Neural cell (in vitro differentiated cells): ENCODE results near the gene LMO3. TPM values are rescaled to one million over a fixed set of nuclear protein-coding genes. Genes with fewer than 3 reads are reported as not detected.

ENCODE experiments used
- H2AFZ ChIP-seq: fragments of 200-600, 300-800 bp; sonication (generic), shearing (Covaris generic); 2 replicates; pipeline ENCODE4 v1.6.0; 2014; ENCODE audit warnings: low read depth, mild to moderate bottlenecking, antibody characterized with exemption, low read length, moderate library complexity
- H3F3A ChIP-seq: fragments of 200-600 bp; shearing (Covaris generic); 2 replicates; pipeline ENCODE4 v1.6.1; 2016; ENCODE audit warnings: mild to moderate bottlenecking, moderate library complexity, mixed read lengths, antibody characterized with exemption, low read length; ENCODE audit not compliant: insufficient read depth, poor library complexity, severe bottlenecking
- H3K27ac ChIP-seq: fragments of 200-600, 300-800 bp; sonication (generic), shearing (Covaris generic); 2 replicates; pipeline ENCODE4 v1.5.1; 2014; ENCODE audit warnings: mild to moderate bottlenecking, low read length, moderate library complexity
- H3K27me3 ChIP-seq: fragments of 300-800, 200-600 bp; sonication (generic), shearing (Covaris generic); 2 replicates; pipeline ENCODE4 v1.6.0; 2014; ENCODE audit warnings: mild to moderate bottlenecking, low read depth, low read length, moderate library complexity; ENCODE audit not compliant: insufficient read depth
- H3K36me3 ChIP-seq: fragments of 300-800, 200-600 bp; sonication (generic), shearing (Covaris generic); 2 replicates; pipeline ENCODE4 v1.5.1; 2014; ENCODE audit warnings: mild to moderate bottlenecking, antibody characterized with exemption, low read length, moderate library complexity; ENCODE audit not compliant: insufficient read depth
- H3K4me2 ChIP-seq: fragments of 300-800, 200-600 bp; sonication (generic), shearing (Covaris generic); 2 replicates; pipeline ENCODE4 v1.6.0; 2014; ENCODE audit warnings: mild to moderate bottlenecking, low read length
- H3K4me3 ChIP-seq: fragments of 300-800, 200-600 bp; sonication (generic), shearing (Covaris generic); 2 replicates; pipeline ENCODE4 v1.5.1; 2014; ENCODE audit warnings: mild to moderate bottlenecking, low read length, moderate library complexity
- H3K79me2 ChIP-seq: fragments of 200-600 bp; shearing (Covaris generic); replicated peaks from 2 replicates; pipeline ENCODE4 v1.6.0; 2014; ENCODE audit warnings: mild to moderate bottlenecking, low read length, moderate library complexity; ENCODE audit not compliant: insufficient read depth
- H3K9ac ChIP-seq: fragments of 300-800, 200-600 bp; sonication (generic), shearing (Covaris generic); 2 replicates; pipeline ENCODE4 v1.6.1; 2016; ENCODE audit warnings: mild to moderate bottlenecking, low read length, mixed read lengths
- H3K9me2 ChIP-seq: fragments of 200-600 bp; shearing (Covaris generic); 2 replicates; pipeline ENCODE4 v1.6.1; 2016; ENCODE audit warnings: mild to moderate bottlenecking, low read length, mixed read lengths; ENCODE audit not compliant: insufficient read depth
- H3K9me3 ChIP-seq: fragments of 200-600, 300-800 bp; sonication (generic), shearing (Covaris generic); 2 replicates; pipeline ENCODE4 v1.6.1; 2016; ENCODE audit warnings: mild to moderate bottlenecking, mixed run types, low read length, moderate library complexity, mixed read lengths
- H4K20me1 ChIP-seq: fragments of 200-600 bp; shearing (Covaris generic); 2 replicates; pipeline ENCODE4 v1.6.1; 2016; ENCODE audit warnings: mild to moderate bottlenecking, mixed run types; ENCODE audit not compliant: insufficient read depth
- CTCF ChIP-seq: fragments of 450-650 bp; IDR thresholded peaks from 2 replicates; pipeline ENCODE4 v1.5.1; 2014; ENCODE audit warnings: antibody characterized with exemption, mild to moderate bottlenecking, moderate library complexity; ENCODE audit not compliant: poor library complexity, severe bottlenecking
- EP300 ChIP-seq: fragments of 450-650 bp; conservative IDR thresholded peaks from 2 replicates; pipeline ENCODE4 v1.6.1; 2014; ENCODE audit warnings: antibody characterized with exemption, mild to moderate bottlenecking, moderate library complexity; ENCODE audit not compliant: poor library complexity, severe bottlenecking
- EZH2 ChIP-seq: fragments of 200-600, 300-800 bp; shearing (Covaris generic), sonication (generic); IDR thresholded peaks from 2 replicates; pipeline ENCODE4 v1.6.1; 2014; ENCODE audit warnings: antibody characterized with exemption, low read length, borderline replicate concordance, mild to moderate bottlenecking; ENCODE audit not compliant: insufficient read depth, poor library complexity, severe bottlenecking
- MXI1 ChIP-seq: fragments of 450-650 bp; conservative IDR thresholded peaks from 2 replicates; pipeline ENCODE4 v1.6.1; 2014; ENCODE audit warnings: antibody characterized with exemption, mild to moderate bottlenecking; ENCODE audit not compliant: poor library complexity, severe bottlenecking
- POLR2AphosphoS5 ChIP-seq: IDR thresholded peaks from 2 replicates; pipeline ENCODE4 v1.6.1; 2012
- RAD21 ChIP-seq: fragments of 450-650 bp; conservative IDR thresholded peaks from 2 replicates; pipeline ENCODE4 v1.6.1; 2014; ENCODE audit warnings: antibody characterized with exemption, mild to moderate bottlenecking, moderate library complexity
- SMC3 ChIP-seq: fragments of 450-650 bp; conservative IDR thresholded peaks from 2 replicates; pipeline ENCODE4 v1.6.1; 2014; ENCODE audit warnings: antibody characterized with exemption, mild to moderate bottlenecking, moderate library complexity; ENCODE audit not compliant: poor library complexity
- TAF1 ChIP-seq: IDR thresholded peaks from 2 replicates; pipeline ENCODE4 v1.6.1; 2012; ENCODE audit warnings: low read depth
- polyA plus RNA-seq: library from polyadenylated mRNA; depleted of rRNA; stranded (reverse); fragments of >200 nt; gene quantifications from 2 replicates; pipeline ENCODE4 v1.2.3, GENCODE V29; 2014
- TF ChIP-seq, protein P1 (sequence below): IDR thresholded peaks from 2 replicates; pipeline ENCODE4 v1.6.1; 2012; ENCODE audit warnings: borderline replicate concordance

Gene LMO3
- polyA plus RNA-seq, 1 donor from 2014 or later = 42.8 TPM

GRCh38 chr12:16593546-16593945 lies 12.4 kb downstream of the LMO3 start:
- Histone ChIP-seq H3K4me2 (no peak overlapping the region), H2AFZ (no peak overlapping the region), H3K9me3 (no peaks in the 10 kb centered on the region), H3K27me3 (no peaks in the 10 kb centered on the region), H3K27ac (no peak overlapping the region), H3K36me3 (no peaks in the 10 kb centered on the region), H3K9ac (no peak overlapping the region), H3K9me2 (no peaks in the 10 kb centered on the region), H3K4me3 (no peak overlapping the region), H3F3A (no peaks in the 10 kb centered on the region), H4K20me1 (no peaks in the 10 kb centered on the region), H3K79me2 (peaks cover 15% of the 10 kb centered on the region)
- TF ChIP-seq, protein P1, sequence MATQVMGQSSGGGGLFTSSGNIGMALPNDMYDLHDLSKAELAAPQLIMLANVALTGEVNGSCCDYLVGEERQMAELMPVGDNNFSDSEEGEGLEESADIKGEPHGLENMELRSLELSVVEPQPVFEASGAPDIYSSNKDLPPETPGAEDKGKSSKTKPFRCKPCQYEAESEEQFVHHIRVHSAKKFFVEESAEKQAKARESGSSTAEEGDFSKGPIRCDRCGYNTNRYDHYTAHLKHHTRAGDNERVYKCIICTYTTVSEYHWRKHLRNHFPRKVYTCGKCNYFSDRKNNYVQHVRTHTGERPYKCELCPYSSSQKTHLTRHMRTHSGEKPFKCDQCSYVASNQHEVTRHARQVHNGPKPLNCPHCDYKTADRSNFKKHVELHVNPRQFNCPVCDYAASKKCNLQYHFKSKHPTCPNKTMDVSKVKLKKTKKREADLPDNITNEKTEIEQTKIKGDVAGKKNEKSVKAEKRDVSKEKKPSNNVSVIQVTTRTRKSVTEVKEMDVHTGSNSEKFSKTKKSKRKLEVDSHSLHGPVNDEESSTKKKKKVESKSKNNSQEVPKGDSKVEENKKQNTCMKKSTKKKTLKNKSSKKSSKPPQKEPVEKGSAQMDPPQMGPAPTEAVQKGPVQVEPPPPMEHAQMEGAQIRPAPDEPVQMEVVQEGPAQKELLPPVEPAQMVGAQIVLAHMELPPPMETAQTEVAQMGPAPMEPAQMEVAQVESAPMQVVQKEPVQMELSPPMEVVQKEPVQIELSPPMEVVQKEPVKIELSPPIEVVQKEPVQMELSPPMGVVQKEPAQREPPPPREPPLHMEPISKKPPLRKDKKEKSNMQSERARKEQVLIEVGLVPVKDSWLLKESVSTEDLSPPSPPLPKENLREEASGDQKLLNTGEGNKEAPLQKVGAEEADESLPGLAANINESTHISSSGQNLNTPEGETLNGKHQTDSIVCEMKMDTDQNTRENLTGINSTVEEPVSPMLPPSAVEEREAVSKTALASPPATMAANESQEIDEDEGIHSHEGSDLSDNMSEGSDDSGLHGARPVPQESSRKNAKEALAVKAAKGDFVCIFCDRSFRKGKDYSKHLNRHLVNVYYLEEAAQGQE = no peak
- TF ChIP-seq POLR2AphosphoS5 (no peak), SMC3 (no peak), RAD21 (no peak), MXI1 (no peak), EZH2 (no peak), CTCF (no peak), EP300 (no peak), TAF1 (no peak)

- no peak overlapping the region for H2AFZ ChIP-seq
- H3K79me2 ChIP-seq = peaks cover 9% of the 10 kb centered on the region
- H3K4me3 ChIP-seq = no peak overlapping the region
- H3K27ac ChIP-seq = no peak overlapping the region
- H3K27me3 ChIP-seq = no peaks in the 10 kb centered on the region
- H3F3A ChIP-seq = no peaks in the 10 kb centered on the region
- H3K9me3 ChIP-seq = no peaks in the 10 kb centered on the region
- H4K20me1 ChIP-seq = no peaks in the 10 kb centered on the region
- no peak for TF ChIP-seq POLR2AphosphoS5
- no peak for TF ChIP-seq CTCF
- no peak for TF ChIP-seq TAF1
- TF ChIP-seq EZH2 = no peak
- TF ChIP-seq, protein P1 = no peak
- no peak for TF ChIP-seq EP300
- TF ChIP-seq SMC3 = no peak
- TF ChIP-seq MXI1 = no peak
- TF ChIP-seq RAD21 = no peak
- no peaks in the 10 kb centered on the region for H3K36me3 ChIP-seq
- no peak overlapping the region for H3K4me2 ChIP-seq
- H3K9me2 ChIP-seq = no peaks in the 10 kb centered on the region
- no peak overlapping the region for H3K9ac ChIP-seq
Measured at GRCh38 chr12:16590645-16591044, 15.3 kb downstream of the LMO3 start.
